Stimulated activated CD8-positive, alpha-beta memory T cell treated with anti-CD3 and anti-CD28 coated beads, Interleukin-7, amount 100 ng/mL, for 24 hours (primary cell): ENCODE data around the gene NRAP.

Experiments used
- DNase-seq: peaks from one replicate; pipeline ENCODE4 v3.0.0-alpha.2; 2020; ENCODE audit warnings: low read depth

NRAP gene

DNA sequence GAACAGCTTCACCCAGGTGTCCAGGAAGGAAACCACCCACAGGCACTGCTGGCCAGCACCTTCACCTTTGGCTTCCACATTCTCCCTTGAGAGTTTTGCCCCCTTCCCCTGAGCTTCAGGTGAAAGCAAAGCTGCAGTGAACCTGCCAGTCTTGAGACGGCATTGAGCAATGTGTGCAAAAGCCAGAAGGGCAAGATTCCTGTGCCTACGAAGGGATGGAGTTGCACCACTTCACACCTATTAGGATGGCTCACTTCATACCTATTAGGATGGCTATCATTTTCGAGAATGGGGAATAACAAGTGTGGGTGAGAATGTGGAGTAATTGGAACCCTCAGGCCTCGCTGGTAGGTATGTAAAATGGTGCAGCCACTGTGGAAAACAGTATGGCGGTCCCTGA lies 103.8 kb downstream of the NRAP start:
- no peak for DNase-seq

GRCh38 chr10:113557903-113558321 lies 105.9 kb downstream of the NRAP start:
- DNase-seq = no peak

- no peak for DNase-seq
Measured at GRCh38 chr10:113557424-113557862, 106.4 kb downstream of the NRAP start.

DNA sequence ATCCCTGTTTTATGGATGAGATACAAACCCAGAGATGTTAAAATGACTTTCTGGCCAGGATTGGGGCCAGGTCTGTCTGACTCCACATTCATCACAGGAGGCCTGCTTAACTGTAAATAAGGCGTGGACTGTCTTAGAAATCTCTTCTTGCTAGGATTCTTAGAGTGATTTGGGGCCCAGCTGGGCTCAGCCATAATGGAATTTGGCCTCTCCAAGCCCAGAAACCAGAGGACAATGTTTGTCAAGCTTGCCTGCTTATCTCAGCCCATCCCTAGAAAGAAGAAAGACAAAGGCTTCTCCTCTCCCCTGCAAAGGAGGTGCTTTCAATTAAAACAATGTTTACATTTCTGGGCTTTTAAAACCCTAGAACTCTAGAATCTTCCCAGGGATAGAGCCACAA lies 108.1 kb downstream of the NRAP start:
- no peak for DNase-seq

- DNase-seq = no peak
Measured at GRCh38 chr10:113555245-113555644, 108.6 kb downstream of the NRAP start.

DNA sequence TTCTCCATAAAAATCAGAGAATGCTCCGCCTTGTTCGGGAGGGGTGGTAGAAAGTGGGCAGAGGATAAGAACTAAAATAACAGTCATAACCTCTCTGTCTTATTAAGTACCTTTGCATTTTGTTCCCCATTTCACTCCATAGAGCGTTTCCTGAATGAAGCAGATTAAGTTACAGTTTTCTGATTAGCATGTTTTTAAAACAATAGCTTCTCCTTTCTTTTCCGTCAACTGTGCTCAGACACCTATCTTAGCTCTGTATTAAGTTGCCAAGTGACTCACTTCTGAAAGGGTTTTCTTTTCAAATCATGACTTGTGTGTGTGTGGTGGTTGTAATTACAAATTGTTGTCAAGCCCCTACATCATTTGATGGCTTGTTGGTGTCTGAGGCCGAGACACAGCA lies 109.6 kb downstream of the NRAP start:
- DNase-seq = no peak

GRCh38 chr10:113553149-113553548 lies 110.7 kb downstream of the NRAP start:
- no peak for DNase-seq

DNA sequence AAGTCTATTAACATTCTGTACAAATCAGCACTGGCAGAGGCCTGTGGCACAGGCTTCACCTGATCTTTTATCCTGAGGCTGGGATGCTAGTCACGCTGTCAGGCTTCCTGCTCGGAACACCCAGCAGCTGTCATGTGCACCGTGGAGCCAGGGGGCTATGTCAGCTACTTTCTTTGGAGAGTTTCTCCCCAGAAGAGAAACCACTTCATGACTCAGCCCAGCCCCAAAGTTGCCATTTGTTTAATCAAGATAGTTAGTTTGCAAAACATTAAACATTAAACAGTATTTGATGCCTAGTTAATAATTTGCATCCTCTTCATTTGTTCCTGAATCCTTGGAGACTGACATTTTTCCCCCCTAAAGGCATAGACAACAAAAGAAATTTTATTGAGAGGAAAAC lies 111.1 kb downstream of the NRAP start, which contains the start of gene HABP2:
Gene HABP2, plus strand, starts transcription at position 353 of the 400 bp plus-strand sequence. CDS start 69 bp downstream, outside the sequence.
- no peak for DNase-seq

DNA sequence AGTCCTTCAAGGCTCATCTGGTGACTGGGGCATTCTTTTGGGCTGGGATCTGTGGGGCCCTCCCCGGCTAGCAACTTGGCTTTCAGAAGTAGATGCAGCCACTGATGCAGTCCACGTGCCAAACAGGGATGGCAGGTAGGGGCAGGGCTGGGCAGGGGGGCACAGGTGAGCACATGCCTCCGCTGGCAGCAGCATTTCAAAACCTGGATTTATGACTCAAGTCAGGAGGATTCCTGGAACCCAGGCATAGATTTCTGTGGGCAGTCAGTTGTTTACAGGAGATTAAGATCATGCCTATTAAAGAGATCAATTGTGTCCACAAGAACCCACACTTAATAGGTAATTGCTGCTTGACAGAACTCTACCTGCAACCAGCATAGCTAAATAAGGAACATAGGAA lies 111.8 kb downstream of the NRAP start:
- DNase-seq = no peak

GRCh38 chr10:113550365-113550764 lies 113.5 kb downstream of the NRAP start:
- no peak for DNase-seq

- no peak for DNase-seq
Measured at GRCh38 chr10:113549856-113550255, 114.0 kb downstream of the NRAP start.

DNA sequence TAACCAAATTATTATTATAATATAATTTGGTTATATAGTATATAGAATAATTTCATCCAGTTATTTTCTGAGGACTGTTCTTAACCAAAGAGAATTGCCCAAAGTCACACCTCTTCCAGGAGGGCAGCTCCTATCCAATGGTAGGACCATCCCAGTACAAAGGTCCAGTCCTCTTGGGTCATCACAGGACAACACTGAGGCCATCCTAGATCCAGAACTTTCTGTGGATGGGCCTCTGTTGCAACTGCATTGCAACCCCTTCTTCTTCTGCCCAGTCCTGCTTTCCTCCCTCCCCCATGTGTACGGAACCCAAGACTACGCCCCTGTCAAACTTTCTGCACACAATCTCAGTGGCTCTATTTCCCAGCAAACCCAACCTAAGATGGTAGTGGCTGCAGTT lies 116.4 kb downstream of the NRAP start:
- no peak for DNase-seq

DNA sequence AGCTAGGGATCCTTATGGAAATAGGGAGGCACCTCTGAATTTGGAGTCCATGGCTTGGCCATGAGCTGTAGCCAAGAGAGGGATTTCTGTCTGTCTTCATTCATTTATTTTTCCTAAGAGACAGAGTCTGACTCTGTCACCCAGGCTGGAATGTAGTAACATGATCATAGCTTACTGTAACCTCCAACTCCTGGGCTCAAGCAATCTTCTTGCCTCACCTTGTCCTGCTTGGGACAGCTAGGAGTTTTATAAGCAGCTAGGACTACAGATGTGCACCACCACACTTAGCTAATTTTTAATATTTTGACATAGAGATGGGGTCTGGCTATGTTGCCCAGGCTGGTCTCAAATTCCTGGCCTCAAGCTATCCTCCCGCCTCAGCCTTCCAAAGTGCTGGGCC lies 119.4 kb downstream of the NRAP start:
- no peak for DNase-seq

- DNase-seq = no peak
Measured at GRCh38 chr10:113543107-113543955, 120.5 kb downstream of the NRAP start.

GRCh38 chr10:113541549-113541927 lies 122.3 kb downstream of the NRAP start:
- DNase-seq = no peak

- DNase-seq = no peak
Measured at GRCh38 chr10:113540845-113541548, 122.8 kb downstream of the NRAP start.

DNA sequence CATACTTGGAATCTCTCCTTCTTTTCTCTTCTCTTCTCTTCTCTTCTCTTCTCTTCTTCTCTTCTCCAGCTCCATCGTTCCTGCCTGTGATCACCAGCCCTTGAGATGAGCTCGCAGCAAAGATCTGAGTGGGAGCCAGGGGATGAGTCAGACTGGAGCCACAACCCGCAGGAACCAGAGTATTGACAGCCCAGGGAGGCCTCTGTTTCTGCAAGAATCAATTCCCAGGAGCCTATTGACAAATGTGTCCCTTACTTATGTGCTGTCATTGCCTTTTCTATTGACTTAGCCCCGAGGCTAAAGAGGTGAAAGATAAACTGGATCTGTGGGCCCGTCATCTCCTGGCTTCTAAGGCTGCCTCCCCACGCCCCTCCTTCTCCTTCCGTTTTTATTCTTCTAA lies 124.1 kb downstream of the NRAP start:
- no peak for DNase-seq
